Natural killer cell (primary cell): Measurements from ENCODE around the gene DICER1. TPM values are rescaled to one million over a fixed set of nuclear protein-coding genes. Genes with fewer than 3 reads are reported as not detected.

ENCODE experiments used
- ATAC-seq, 3 donors: fragments of 150-1000 bp in 2 of 3; fragments of 200-7000 bp in 1 of 3; cut with Tn5 transposase; 1 replicate in 1 of 3; 2 replicates in 2 of 3; pipeline ENCODE4 v1.10.0; 2021; ENCODE audit warnings: mild to moderate bottlenecking in 2 of 3, moderate library complexity in 2 of 3
- DNase-seq, 2 donors: peaks; one replicate each; pipeline versions ENCODE4 v3.0.0 to v3.0.0-alpha.2; 2013 to 2021; ENCODE audit warnings: mixed read lengths in 1 of 2
- H3K27ac ChIP-seq: one replicate; pipeline ENCODE4 v1.5.1; 2013; ENCODE audit warnings: mild to moderate bottlenecking, low read length
- H3K27me3 ChIP-seq: one replicate; pipeline ENCODE4 v1.6.1; 2013; ENCODE audit warnings: low read length; ENCODE audit not compliant: control insufficient read depth, insufficient read depth
- H3K36me3 ChIP-seq: one replicate; pipeline ENCODE4 v1.6.1; 2013; ENCODE audit warnings: low read length; ENCODE audit not compliant: control insufficient read depth, insufficient read depth
- H3K4me1 ChIP-seq: one replicate; pipeline ENCODE4 v1.6.1; 2013; ENCODE audit warnings: low read length; ENCODE audit not compliant: control insufficient read depth, insufficient read depth
- H3K4me3 ChIP-seq: one replicate; pipeline ENCODE4 v1.5.1; 2013; ENCODE audit warnings: low read length
- H3K9me3 ChIP-seq: one replicate; pipeline ENCODE4 v1.6.1; 2013; ENCODE audit warnings: low read length; ENCODE audit not compliant: control insufficient read depth, insufficient read depth
- H3K27ac Mint-ChIP-seq, 2 donors: one replicate each; pipeline ENCODE4 v1.8.0; 2022; ENCODE audit warnings: mild to moderate bottlenecking in 2 of 2, mixed read lengths in 2 of 2, moderate library complexity in 1 of 2
- H3K27me3 Mint-ChIP-seq, 2 donors: one replicate each; pipeline ENCODE4 v1.8.0; 2022; ENCODE audit warnings: low read depth in 2 of 2, mixed read lengths in 2 of 2
- H3K36me3 Mint-ChIP-seq: one replicate; pipeline ENCODE4 v1.8.0; 2022; ENCODE audit warnings: mixed read lengths
- H3K4me1 Mint-ChIP-seq, 2 donors: one replicate each; pipeline ENCODE4 v1.8.0; 2022; ENCODE audit warnings: mixed read lengths in 2 of 2
- H3K4me3 Mint-ChIP-seq: one replicate; pipeline ENCODE4 v1.8.0; 2022; ENCODE audit warnings: mild to moderate bottlenecking, moderate library complexity, mixed read lengths
- H3K9me3 Mint-ChIP-seq, 2 donors: one replicate each; pipeline ENCODE4 v1.8.0; 2022; ENCODE audit warnings: mixed read lengths in 2 of 2
- WGBS: methylation state at CpG from one replicate; pipeline ENCODE4 v1.1.7; 2013; ENCODE audit warnings: missing lambda C conversion rate; ENCODE audit not compliant: insufficient coverage; 5-methylcytosine and 5-hydroxymethylcytosine counted together
- intact Hi-C: fragments of 100-400 bp; cut with micrococcal nuclease; formaldehyde crosslinking; loops from one replicate; pipeline ENCODE4 v1.14.2; 2022
- total RNA-seq, 4 donors: library from RNA; stranded (reverse); fragments of 120-200 nt in 1 of 4; gene quantifications; one replicate each; pipeline versions ENCODE4 v1.2.3 to v1.2.4, GENCODE V29; 2013 to 2022
- TF ChIP-seq, protein P1 (sequence below): fragments of 200-600 bp; IDR thresholded peaks from one replicate; pipeline ENCODE4 v1.8.0; 2022; ENCODE audit warnings: antibody characterized with exemption

The DICER1 gene
- total RNA-seq, 3 donors from 2014 or later (not counting 1 experiment from before 2014, with no cell fraction given): 47.7 to 59.3 (median 52.9) TPM

DNA sequence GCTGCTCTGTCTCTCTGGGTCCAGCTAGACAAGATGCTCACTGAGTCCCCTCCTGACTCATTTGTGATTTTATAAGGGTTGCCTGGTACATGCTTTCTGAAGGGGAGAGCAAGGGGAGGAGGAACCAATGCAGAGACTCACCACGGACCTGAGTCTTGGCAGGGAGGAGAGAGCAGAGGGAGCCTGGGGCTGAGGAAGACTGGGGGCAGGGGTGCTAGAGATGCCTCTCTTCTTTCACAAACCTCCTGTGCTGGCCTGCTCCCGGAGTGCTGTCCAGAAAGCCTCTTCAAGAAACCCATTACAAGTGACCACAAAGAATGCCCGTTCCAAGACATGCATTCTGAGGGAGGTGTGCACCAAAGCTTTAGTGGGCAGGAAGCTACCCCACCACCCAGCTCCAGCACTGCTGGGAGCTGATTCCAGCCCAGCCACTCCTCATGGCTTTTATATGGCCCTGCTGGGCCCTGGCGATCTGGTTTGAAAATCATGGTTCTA, 33.1 kb upstream of the DICER1 start:
- H3K4me3 Mint-ChIP-seq: no peak overlapping the region
- intact Hi-C loops: no loop called here
- H3K27ac Mint-ChIP-seq: no peak overlapping the region
- ATAC-seq (no peak), DNase-seq (no peak)
- no peaks in the 10 kb centered on the region for H3K9me3 Mint-ChIP-seq
- H3K4me1 ChIP-seq: no peaks in the 10 kb centered on the region
- H3K4me3 ChIP-seq: no peak overlapping the region
- TF ChIP-seq, protein P1, sequence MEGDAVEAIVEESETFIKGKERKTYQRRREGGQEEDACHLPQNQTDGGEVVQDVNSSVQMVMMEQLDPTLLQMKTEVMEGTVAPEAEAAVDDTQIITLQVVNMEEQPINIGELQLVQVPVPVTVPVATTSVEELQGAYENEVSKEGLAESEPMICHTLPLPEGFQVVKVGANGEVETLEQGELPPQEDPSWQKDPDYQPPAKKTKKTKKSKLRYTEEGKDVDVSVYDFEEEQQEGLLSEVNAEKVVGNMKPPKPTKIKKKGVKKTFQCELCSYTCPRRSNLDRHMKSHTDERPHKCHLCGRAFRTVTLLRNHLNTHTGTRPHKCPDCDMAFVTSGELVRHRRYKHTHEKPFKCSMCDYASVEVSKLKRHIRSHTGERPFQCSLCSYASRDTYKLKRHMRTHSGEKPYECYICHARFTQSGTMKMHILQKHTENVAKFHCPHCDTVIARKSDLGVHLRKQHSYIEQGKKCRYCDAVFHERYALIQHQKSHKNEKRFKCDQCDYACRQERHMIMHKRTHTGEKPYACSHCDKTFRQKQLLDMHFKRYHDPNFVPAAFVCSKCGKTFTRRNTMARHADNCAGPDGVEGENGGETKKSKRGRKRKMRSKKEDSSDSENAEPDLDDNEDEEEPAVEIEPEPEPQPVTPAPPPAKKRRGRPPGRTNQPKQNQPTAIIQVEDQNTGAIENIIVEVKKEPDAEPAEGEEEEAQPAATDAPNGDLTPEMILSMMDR: no peak
- WGBS: 69% methylated on average over 4 of the region's 4 CpGs
- no peaks in the 10 kb centered on the region for H3K9me3 ChIP-seq
- peaks cover 31 to 48% of the 10 kb centered on the region in 2 donors for H3K27me3 Mint-ChIP-seq
- no peak overlapping the region for H3K27ac ChIP-seq
- no peaks in the 10 kb centered on the region for H3K36me3 Mint-ChIP-seq
- H3K36me3 ChIP-seq: no peaks in the 10 kb centered on the region
- H3K4me1 Mint-ChIP-seq: peaks cover 5 to 7% of the 10 kb centered on the region in 2 donors
- H3K27me3 ChIP-seq: no peaks in the 10 kb centered on the region

DNA sequence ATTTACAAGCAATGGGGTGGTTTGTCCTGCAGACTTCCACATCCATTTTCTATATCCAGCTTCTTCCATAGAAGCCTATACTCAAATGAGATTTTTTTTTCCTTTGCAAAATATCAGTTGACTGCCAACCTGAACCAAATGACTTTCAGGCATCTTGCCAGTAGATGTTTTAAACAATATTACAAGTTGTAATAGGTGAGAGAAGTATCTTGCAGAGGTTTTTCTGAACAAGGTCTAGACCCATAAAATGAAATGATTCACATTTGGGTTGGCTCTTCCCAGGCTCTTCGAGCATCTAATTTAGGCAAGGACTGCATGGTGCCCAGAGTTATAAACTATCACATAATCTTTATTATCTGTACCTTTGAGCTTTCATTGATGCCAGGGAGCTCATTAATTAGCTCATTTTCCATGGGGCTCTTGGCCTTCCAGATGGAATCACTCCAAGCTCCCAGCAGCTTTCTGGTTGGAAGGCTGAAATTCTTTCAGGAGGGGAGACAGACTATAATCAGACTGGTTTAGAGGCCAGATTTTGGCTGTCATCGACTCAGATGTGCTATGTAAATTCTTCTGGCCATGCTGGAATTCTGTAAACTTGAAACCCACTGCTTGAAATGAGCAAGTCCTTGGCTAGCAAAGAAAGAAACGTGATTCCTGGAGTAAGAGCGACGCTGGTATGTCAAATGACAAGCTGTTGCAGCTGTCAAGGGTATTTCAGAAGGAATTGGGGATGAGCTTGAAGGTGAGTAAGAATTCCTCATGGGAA, 32.2 kb upstream of the DICER1 start:
- TF ChIP-seq, protein P1: no peak
- intact Hi-C loops: no loop called here
- Histone ChIP-seq H3K36me3 (no peaks in the 10 kb centered on the region), H3K27me3 (no peaks in the 10 kb centered on the region), H3K4me1 (no peaks in the 10 kb centered on the region), H3K27ac (no peak overlapping the region), H3K9me3 (no peaks in the 10 kb centered on the region), H3K4me3 (no peak overlapping the region)
- Mint-ChIP-seq H3K27ac (no peak overlapping the region), H3K36me3 (no peaks in the 10 kb centered on the region), H3K4me1 (peaks cover 6 to 7% of the 10 kb centered on the region in 2 donors), H3K9me3 (no peaks in the 10 kb centered on the region), H3K27me3 (peaks cover 34 to 48% of the 10 kb centered on the region in 2 donors), H3K4me3 (no peak overlapping the region)
- ATAC-seq: no peak
- WGBS: 84% methylated on average over 5 of the region's 5 CpGs
- no peak for DNase-seq

DNA sequence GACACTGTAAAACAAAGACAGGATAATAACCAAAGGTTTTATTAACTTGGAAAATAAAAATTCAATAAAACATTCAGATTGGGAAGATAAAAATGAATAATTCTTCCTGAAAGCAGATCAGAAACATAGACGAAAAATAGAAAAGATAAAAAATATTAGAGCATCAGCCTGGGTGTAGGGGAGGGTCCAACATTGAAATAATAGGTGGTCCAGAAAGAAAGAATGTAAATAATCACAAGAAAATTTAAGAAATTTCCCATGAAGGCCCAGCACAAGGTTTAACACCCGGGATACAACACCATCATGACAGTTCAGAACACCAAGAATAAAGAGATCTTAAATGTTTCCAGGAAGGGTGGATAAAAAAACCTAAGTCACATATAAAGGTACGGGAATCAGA, 31.1 kb upstream of the DICER1 start:
- no peak overlapping the region for H3K4me3 ChIP-seq
- no peaks in the 10 kb centered on the region for H3K36me3 ChIP-seq
- intact Hi-C loops: no loop called here
- H3K9me3 ChIP-seq: no peaks in the 10 kb centered on the region
- DNase-seq: no peak
- ATAC-seq: no peak
- H3K9me3 Mint-ChIP-seq: no peaks in the 10 kb centered on the region
- H3K27ac ChIP-seq: no peak overlapping the region
- no peaks in the 10 kb centered on the region for H3K27me3 ChIP-seq
- no peaks in the 10 kb centered on the region for H3K4me1 ChIP-seq
- peaks cover 38 to 48% of the 10 kb centered on the region in 2 donors for H3K27me3 Mint-ChIP-seq
- H3K27ac Mint-ChIP-seq: no peak overlapping the region
- WGBS: 85% methylated on average over 3 of the region's 3 CpGs
- TF ChIP-seq, protein P1: no peak
- no peaks in the 10 kb centered on the region for H3K36me3 Mint-ChIP-seq
- H3K4me3 Mint-ChIP-seq: no peak overlapping the region
- peaks cover 6 to 7% of the 10 kb centered on the region in 2 donors for H3K4me1 Mint-ChIP-seq
